ENCODE results near the gene ZDHHC22. TPM values are rescaled to one million over a fixed set of nuclear protein-coding genes. Genes with fewer than 3 reads are reported as not detected.
A peak's percentile ranks its signal among the peaks of the same experiment; 100 is the strongest.

Gene ZDHHC22
- total and polyA plus RNA-seq, 2 of the 13 experiments (the other 11 are each of a cell fraction or from before 2014, with no cell fraction given): not detected

GRCh38 chr14:77133720-77134338 is 7.8 kb downstream of the ZDHHC22 start (continued):
- TF ChIP-seq PRMT3 (CRISPR knock-in tag; IDR thresholded peaks at IDR 0.05; ENCODE audit: borderline replicate concordance, low read depth): no peak
- TF ChIP-seq MTERF4 (CRISPR knock-in tag; IDR thresholded peaks at IDR 0.05): peak; percentile 76; the same call in 1 of the 2 replicates
- TF ChIP-seq THAP11 (CRISPR knock-in tag; IDR thresholded peaks at IDR 0.05): peak; percentile 50; the same call in 1 of the 2 replicates
- TF ChIP-seq CENPT (CRISPR knock-in tag; IDR thresholded peaks at IDR 0.05; ENCODE audit: low read depth): 0 out of 2 replicates have a peak, but pooled peaks have one; percentile 60
- TF ChIP-seq ZNF704 (CRISPR knock-in tag; IDR thresholded peaks at IDR 0.05; ENCODE audit: borderline replicate concordance): no peak; the same call in 1 of the 2 replicates
- peak; percentile 38; the same call in 1 of the 2 replicates for TF ChIP-seq GABPB1 (CRISPR knock-in tag; IDR thresholded peaks at IDR 0.05)
- no peak for TF ChIP-seq HDAC6 (IDR thresholded peaks at IDR 0.05; ENCODE audit: low read depth, low read length)
- no peak for TF ChIP-seq DZIP1 (CRISPR knock-in tag; IDR thresholded peaks at IDR 0.05)
- TF ChIP-seq ZBTB3 (CRISPR knock-in tag; IDR thresholded peaks at IDR 0.05; ENCODE audit: borderline replicate concordance, low read depth): no peak
- no peak for TF ChIP-seq HNF4A (CRISPR knock-in tag; IDR thresholded peaks at IDR 0.05)
- TF ChIP-seq HES4 (CRISPR knock-in tag; IDR thresholded peaks at IDR 0.05; ENCODE audit: borderline replicate concordance): peak; percentile 96
- no peak for TF ChIP-seq ZFP82 (CRISPR knock-in tag; IDR thresholded peaks at IDR 0.05; ENCODE audit: borderline replicate concordance)
- no peak for TF ChIP-seq ZNF598 (CRISPR knock-in tag; IDR thresholded peaks at IDR 0.05; ENCODE audit: borderline replicate concordance)
- 0 out of 2 replicates have a peak, but pooled peaks have one; percentile 28 for TF ChIP-seq MLX (CRISPR knock-in tag; IDR thresholded peaks at IDR 0.05)
- TF ChIP-seq ATF2 (CRISPR knock-in tag; IDR thresholded peaks at IDR 0.05): peak; percentile 73
- TF ChIP-seq ZNF563 (CRISPR knock-in tag; IDR thresholded peaks at IDR 0.05): peak; percentile 62; the same call in 1 of the 2 replicates
- TF ChIP-seq ZNF331 (CRISPR knock-in tag; IDR thresholded peaks at IDR 0.05): peak; percentile 84
- no peak for TF ChIP-seq ZMYM4 (CRISPR knock-in tag; IDR thresholded peaks at IDR 0.05)
- TF ChIP-seq HNRNPK (IDR thresholded peaks at IDR 0.05; ENCODE audit: low read depth, low read length, poor library complexity, severe bottlenecking): no peak
- no peak for TF ChIP-seq RBAK (CRISPR knock-in tag; IDR thresholded peaks at IDR 0.05)

Data from HepG2 (cell line).